GM21447 (cell line): ENCODE results near the gene ZNF622.
"Not testable (repeated sequence)": the region's sequence is repeated elsewhere in the genome, so short reads cannot be mapped to it uniquely, and the experiment has no call there.

Experiments used
- ATAC-seq: cut with Tn5 transposase; IDR thresholded peaks from one replicate; pipeline ENCODE4 v1.9.1; 2021; ENCODE audit not compliant: unreplicated experiment

Gene ZNF622

DNA sequence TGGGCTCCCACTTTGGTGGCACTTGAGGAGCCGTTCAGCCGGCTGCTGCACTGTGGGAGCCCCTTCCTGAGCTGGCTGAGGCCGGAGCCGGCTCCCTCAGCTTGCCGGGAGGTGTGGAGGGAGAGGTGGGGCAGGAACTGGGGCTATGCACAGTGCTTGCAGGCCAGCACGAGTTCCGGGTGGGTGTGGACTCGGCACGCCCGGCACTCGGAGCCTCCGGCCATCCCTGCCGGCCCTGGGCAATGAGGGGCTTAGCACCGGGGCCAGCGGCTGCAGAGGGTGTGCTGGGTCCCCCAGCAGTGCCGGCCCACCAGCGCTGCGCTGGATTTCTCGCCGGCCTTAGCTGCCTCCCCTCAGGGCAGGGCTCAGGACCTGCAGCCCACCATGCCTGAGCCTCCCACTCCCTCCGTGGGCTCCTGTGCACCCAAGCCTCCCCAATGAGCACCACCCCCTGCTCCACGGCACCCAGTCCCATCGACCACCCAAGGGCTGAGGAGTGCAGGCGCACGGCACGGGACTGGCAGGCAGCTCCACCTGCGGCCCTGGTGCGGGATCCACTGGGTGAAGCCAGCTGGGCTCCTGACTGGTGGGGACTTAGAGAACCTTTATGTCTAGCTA, 29.4 kb downstream of the ZNF622 start:
- ATAC-seq = not testable (repeated sequence)

- ATAC-seq = no peak
Measured at GRCh38 chr5:16431490-16431889, 34.1 kb downstream of the ZNF622 start.

DNA sequence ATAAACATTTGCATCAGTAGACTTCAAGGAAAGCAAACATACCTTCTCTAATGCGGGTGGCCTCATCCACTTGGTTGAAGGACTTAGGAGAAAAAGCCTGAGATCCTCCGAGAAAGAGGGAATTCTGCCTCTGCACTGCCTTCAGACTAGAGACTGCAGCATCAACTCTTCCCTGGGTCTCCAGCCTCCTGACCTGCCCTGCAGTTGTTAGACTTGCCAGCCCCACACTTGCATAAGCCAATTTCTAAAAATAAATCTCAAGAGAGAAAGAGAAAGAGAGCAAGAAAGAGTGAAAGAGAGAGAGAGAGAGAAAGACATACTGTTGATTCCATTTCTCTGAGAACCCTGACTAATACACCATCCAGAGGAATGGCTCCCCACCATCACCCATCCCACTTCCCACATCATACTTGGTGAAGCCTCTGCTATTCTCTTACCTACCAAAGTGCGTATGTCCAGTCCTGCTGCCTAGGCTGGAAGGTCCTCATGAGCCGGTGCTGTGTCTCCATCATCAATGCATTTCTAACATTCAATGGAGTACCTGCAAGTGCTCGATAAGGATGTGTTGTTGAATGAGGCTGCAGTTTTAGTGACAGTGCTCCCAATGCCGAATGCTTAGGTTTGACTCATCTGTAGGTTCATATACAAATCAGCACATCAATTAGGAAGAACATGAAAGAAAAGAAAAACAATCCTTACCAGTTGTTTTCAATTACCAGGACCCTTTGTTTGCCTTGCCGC, 35.1 kb downstream of the ZNF622 start:
- no peak for ATAC-seq

- no peak for ATAC-seq
Measured at GRCh38 chr5:16428359-16428758, 37.2 kb downstream of the ZNF622 start.

DNA sequence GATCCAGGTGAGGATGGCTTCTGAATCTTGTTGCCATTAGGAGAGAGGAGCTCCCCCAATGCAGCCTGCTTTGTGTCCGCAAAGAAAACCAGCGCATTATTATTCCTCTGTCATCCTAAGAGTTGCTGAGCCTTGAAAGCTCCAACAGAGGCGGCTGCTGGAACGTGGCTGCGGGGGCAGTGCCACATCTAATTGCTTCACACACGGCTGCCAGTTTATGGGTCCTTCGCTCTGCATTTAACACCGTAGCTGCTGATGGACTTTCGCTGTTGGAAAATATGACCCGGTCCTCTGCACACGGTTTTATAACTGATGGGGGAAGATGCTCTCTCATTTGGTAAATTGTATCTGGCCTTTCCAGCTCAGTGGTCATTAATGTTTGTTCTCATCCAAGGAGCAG, 38.0 kb downstream of the ZNF622 start:
- no peak for ATAC-seq

GRCh38 chr5:16418471-16418922, 47.1 kb downstream of the ZNF622 start:
- ATAC-seq = no peak

- ATAC-seq = no peak
Measured at GRCh38 chr5:16417398-16418074, 48.1 kb downstream of the ZNF622 start.

DNA sequence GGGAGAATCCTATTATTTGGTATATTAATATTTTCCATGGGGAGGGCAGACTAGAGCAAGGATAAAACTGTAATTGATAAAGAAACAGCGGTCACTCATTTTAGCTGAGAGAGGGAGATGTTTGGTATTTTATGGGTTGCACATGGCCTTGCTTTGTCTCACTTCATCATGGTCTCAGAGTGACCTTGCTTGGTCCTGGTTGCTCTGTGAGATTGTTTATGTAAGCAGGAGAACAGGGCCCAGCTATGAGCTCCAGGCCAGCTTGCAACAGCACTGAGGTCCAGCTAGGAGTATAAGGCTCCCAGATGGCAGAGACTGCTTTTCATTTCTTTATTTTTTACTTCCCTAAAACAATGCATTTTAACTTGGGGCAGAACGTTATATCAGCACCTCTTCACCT, 50.7 kb downstream of the ZNF622 start:
- no peak for ATAC-seq

GRCh38 chr5:16413166-16413860, 52.3 kb downstream of the ZNF622 start:
- ATAC-seq = no peak

- ATAC-seq = no peak
Measured at GRCh38 chr5:16412556-16412955, 53.0 kb downstream of the ZNF622 start.

GRCh38 chr5:16411741-16412455, 53.7 kb downstream of the ZNF622 start:
- ATAC-seq = no peak

- ATAC-seq = no peak
Measured at GRCh38 chr5:16411235-16411634, 54.4 kb downstream of the ZNF622 start.

DNA sequence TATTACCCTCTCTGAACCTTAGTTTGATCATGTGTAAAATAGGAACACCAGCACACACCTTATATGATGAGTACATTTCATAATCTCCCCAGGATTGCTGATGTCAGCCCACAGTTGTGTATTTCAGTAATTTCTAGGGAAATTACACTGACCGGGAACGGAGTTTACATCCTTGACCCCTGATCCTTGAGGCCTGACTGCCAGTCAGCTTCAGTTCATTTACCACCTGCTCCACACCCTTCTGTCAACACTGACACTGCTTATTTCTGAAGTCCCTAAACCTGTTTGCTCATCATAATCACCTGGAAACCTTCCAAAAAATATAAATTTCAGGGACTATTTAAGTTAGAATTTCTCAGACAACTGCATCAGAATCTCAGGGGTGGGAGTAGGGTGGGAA, 55.3 kb downstream of the ZNF622 start:
- ATAC-seq = no peak

DNA sequence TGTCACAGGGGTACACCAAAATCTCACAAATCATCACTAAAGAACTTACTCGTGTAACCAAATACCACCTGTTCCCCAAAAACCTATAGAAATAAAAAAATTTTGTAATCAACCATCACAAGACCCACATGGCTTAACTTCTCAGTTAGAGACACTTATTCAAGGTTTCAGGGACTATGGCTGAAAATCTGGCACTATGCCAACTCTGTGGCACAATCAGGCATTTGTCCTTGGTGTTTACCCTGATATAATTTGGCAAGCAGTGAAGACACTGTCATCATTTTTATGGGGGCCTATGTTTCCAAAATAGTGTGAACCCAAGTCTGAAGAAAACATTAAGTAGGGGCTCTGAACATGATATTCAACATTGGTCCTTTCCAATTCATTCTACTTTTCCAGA, 59.0 kb downstream of the ZNF622 start:
- no peak for ATAC-seq

DNA sequence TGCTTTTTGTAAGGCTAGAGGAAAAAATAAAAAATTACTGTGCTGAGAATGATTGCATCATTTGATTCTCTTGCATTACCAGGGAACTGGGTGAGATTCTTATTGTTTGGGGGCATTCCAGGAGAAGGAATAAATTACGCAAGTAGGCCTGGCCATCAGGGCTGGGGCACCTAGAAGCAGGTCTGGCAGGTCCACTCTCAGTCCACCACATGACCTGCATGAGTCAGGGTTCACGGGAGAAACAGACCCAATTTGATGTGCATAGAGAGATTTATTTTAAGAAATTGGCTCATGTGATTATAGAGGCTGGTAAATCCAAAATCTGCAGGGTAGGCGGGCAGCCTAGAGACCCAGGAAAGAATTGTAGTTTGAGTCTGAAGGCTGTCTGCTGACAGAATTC, 59.6 kb downstream of the ZNF622 start:
- ATAC-seq = no peak
